Uterus (tissue), 4 donors: ENCODE measurements around the gene KCTD21. TPM values are rescaled to one million over a fixed set of nuclear protein-coding genes. Genes with fewer than 3 reads are reported as not detected.
A peak's percentile ranks its signal among the peaks of the same experiment; 100 is the strongest.

Experiments
- DNase-seq, 2 donors: peaks; one replicate each; pipeline ENCODE4 v3.0.0-alpha.2; 2019 to 2020
- H3K27ac ChIP-seq, 2 donors: fragments of 200-600 bp; sonication (generic); 1 replicate in 1 of 2; 2 replicates in 1 of 2; pipeline ENCODE4 v1.5.1; 2016 to 2018
- H3K27me3 ChIP-seq, 2 donors: fragments of 200-600 bp; sonication (generic); one replicate each; pipeline ENCODE4 v1.5.1; 2018 to 2019; ENCODE audit warnings: control low read depth in 1 of 2
- H3K36me3 ChIP-seq, 2 donors: fragments of 200-600 bp; sonication (generic); one replicate each; pipeline ENCODE4 v1.5.1; 2019; ENCODE audit warnings: control low read depth in 1 of 2
- H3K4me1 ChIP-seq, 2 donors: fragments of 200-600 bp; sonication (generic); one replicate each; pipeline ENCODE4 v1.5.1; 2018 to 2019; ENCODE audit warnings: control low read depth in 1 of 2
- H3K4me3 ChIP-seq, 2 donors: fragments of 200-600 bp; sonication (generic); 1 replicate in 1 of 2; 2 replicates in 1 of 2; pipeline ENCODE4 v1.5.1; 2018 to 2019; ENCODE audit warnings: mild to moderate bottlenecking in 1 of 2
- H3K9me3 ChIP-seq, 2 donors: fragments of 200-600 bp; sonication (generic); one replicate each; pipeline ENCODE4 v1.5.1; 2019; ENCODE audit warnings: control low read depth in 1 of 2
- POLR2A ChIP-seq, 2 donors: fragments of 450-650 bp; IDR thresholded peaks; one replicate each; pipeline ENCODE4 v1.6.1; 2016; ENCODE audit warnings: antibody characterized with exemption in 2 of 2, mild to moderate bottlenecking in 1 of 2, moderate library complexity in 1 of 2
- intact Hi-C: fragments of 100-400 bp; cut with DNase I; formaldehyde crosslinking; loops from one replicate; pipeline ENCODE4 v1.15.1; 2023; ENCODE audit warnings: low total_unique reads
- total RNA-seq, 4 donors: library from RNA; depleted of rRNA in 3 of 4; stranded (reverse); fragments of >200 nt in 3 of 4; gene quantifications; one replicate each; pipeline versions ENCODE4 v1.1.0 to v1.2.4, GENCODE V29; 2014 to 2023
- TF ChIP-seq, protein P1 (sequence below), 4 experiments: fragments of 200-600 bp in 2 of 4; fragments of 450-650 bp in 2 of 4; sonication (generic) in 2 of 4; IDR thresholded peaks; one replicate each; pipeline ENCODE4 v1.5.1; 2016 to 2019; ENCODE audit warnings: antibody characterized with exemption in 4 of 4, mild to moderate bottlenecking in 2 of 4, moderate library complexity in 1 of 4
- donor health status: DM: yes; HTN: yes; CAD: no.

The KCTD21 gene
- total RNA-seq, 4 donors from 2014 or later = 6.2 to 12.4 (median 10.6) TPM

DNA sequence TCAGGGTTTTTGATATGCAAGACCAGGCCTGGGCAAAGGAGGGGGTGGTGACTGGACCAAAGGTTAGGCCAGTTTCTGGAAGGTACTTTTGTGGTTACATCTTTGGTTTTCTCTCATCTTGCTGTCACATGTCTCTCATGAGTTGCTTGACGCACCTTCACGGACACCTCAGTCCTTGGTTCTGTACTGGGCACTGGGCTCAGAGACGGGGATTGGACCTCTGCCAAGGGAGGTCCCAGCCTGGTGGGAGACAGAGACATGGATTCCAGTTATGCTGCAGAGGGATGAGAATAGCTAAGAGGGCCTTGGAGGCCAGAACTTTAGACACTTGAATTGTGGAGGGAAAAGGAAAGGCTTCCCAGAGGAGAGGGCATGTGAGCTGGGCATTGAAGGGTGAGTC is 1.9 kb upstream of the KCTD21 start:
- TF ChIP-seq POLR2A (IDR thresholded peaks at IDR 0.05) = no peak
- TF ChIP-seq, protein P1, sequence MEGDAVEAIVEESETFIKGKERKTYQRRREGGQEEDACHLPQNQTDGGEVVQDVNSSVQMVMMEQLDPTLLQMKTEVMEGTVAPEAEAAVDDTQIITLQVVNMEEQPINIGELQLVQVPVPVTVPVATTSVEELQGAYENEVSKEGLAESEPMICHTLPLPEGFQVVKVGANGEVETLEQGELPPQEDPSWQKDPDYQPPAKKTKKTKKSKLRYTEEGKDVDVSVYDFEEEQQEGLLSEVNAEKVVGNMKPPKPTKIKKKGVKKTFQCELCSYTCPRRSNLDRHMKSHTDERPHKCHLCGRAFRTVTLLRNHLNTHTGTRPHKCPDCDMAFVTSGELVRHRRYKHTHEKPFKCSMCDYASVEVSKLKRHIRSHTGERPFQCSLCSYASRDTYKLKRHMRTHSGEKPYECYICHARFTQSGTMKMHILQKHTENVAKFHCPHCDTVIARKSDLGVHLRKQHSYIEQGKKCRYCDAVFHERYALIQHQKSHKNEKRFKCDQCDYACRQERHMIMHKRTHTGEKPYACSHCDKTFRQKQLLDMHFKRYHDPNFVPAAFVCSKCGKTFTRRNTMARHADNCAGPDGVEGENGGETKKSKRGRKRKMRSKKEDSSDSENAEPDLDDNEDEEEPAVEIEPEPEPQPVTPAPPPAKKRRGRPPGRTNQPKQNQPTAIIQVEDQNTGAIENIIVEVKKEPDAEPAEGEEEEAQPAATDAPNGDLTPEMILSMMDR (IDR thresholded peaks at IDR 0.05) = no peak
- no peak for DNase-seq
- H3K27ac ChIP-seq = peak overlapping the region; percentile 85 to 87

DNA sequence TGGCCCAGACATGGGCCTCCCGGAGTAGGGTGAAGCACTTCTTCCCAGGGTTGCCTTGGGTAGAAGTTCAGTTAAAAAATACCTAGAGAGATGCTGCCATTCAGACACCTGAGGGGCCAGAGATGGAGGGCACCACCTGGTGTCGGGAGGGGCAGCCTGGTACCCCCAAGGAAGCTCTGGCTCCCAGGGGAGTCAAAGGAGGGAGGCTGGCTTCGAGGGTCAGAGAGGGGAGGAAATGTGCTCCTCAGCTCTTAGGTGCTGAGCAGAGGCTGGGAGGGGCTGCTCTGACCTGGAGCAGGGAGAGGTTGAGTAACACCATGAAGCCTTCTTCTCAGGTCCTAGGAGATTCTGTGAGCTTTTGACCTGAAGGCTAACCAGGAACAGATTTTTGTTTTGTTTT is 1.4 kb upstream of the KCTD21 start:
- H3K9me3 ChIP-seq = no peaks in the 10 kb centered on the region
- H3K4me1 ChIP-seq = no peaks in the 10 kb centered on the region
- no peak for DNase-seq
- H3K36me3 ChIP-seq = no peaks in the 10 kb centered on the region
- peak overlapping the region; percentile 85 to 87 for H3K27ac ChIP-seq
- H3K4me3 ChIP-seq = peak overlapping the region; percentile 90 to 100
- intact Hi-C loops = no loop called here
- no peak for TF ChIP-seq POLR2A (IDR thresholded peaks at IDR 0.05)
- TF ChIP-seq, protein P1 (IDR thresholded peaks at IDR 0.05) = no peak
- H3K27me3 ChIP-seq = no peaks in the 10 kb centered on the region

More for the DNA sequence above, 1.9 kb upstream of the KCTD21 start:
- H3K9me3 ChIP-seq = no peaks in the 10 kb centered on the region
- no peaks in the 10 kb centered on the region for H3K27me3 ChIP-seq
- no peaks in the 10 kb centered on the region for H3K36me3 ChIP-seq
- no peak overlapping the region for H3K4me3 ChIP-seq
- intact Hi-C loops = no loop called here
- no peaks in the 10 kb centered on the region for H3K4me1 ChIP-seq

DNA sequence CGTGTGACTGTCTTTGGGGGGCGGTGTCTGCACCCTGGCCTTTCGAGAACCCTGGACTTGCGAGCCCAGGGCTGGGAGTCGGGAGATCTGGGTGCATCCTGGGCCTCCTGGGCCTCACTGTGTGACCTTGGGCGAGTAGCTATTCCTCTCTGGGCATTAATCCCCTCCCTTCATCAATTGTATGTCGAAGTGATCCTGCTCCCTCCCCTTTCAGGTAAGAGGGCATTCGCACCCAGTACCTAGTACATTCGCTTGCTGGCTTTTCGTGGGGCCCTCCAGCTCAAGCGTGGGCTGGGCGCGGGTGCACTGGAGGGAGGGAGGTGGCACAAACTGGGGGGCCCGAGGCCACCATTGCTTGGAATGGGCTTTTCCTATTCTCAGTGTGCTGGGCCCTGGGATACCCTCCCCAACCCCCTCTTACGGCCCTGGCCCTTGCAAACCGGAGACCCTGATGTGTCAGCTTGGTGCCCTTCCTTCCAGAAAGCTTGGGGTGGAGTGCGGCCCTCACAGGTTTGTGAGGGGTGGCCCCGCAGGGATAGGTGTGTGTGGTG is 823 bp upstream of the KCTD21 start:
- TF ChIP-seq, protein P1 (IDR thresholded peaks at IDR 0.05) = no peak
- no peak for TF ChIP-seq POLR2A (IDR thresholded peaks at IDR 0.05)
- Histone ChIP-seq H3K4me3 (peak overlapping the region; percentile 90 to 100), H3K27ac (peak overlapping the region; percentile 85 to 87), H3K4me1 (no peaks in the 10 kb centered on the region), H3K9me3 (no peaks in the 10 kb centered on the region), H3K36me3 (no peaks in the 10 kb centered on the region), H3K27me3 (no peaks in the 10 kb centered on the region)
- intact Hi-C loops = no loop called here
- DNase-seq = no peak

DNA sequence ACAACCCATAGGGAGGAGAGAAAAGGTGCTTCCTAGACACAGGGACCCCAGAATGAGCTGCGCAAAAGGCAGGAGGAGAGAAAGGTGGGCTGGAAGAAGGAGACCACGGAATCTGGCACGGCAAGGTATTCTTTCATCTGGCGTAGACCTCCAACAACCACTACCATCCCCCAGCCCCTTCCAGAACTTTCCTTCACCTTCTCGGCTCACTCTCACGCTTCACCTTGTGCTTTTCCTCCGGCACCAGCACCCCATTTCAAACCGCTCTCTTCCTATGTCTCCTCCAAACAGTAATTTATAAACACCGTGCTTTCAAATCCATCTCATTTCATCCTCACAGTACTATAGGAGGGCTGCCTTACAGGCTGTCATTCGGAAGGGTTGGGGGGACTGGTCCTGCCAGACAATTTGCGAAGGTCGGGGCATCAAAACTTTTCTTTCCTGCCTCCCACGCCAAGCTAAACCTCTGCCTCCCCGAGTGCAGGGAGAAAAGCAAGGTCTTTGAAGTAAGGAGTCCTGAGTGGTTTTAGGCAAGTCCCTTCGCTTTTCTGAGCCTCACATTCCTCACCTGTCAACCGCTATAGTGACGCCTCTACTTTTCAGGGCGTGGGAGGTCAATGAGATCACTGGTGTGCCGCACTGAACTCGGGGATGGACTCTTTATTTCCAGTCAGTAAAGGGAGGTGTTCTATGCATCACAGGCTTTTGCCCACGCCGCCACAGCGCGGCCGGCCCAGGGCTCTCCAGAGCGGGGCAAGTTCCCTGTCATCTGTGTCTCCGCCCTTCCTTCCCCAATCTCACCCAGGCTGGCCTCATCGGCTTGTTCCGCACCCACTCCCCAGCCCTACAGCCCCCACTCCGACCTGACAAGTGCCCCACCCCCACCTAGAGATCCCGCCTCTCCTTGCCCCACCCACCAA is 800 bp downstream of the KCTD21 start:
- intact Hi-C loops = no loop called here
- H3K4me1 ChIP-seq = no peaks in the 10 kb centered on the region

More for the DNA sequence above, 800 bp downstream of the KCTD21 start:
- TF ChIP-seq POLR2A (IDR thresholded peaks at IDR 0.05) = no peak
- TF ChIP-seq, protein P1 (IDR thresholded peaks at IDR 0.05) = no peak
- peak overlapping the region; percentile 85 to 87 for H3K27ac ChIP-seq
- H3K27me3 ChIP-seq = no peaks in the 10 kb centered on the region
- no peaks in the 10 kb centered on the region for H3K9me3 ChIP-seq
- peak overlapping the region; percentile 90 to 100 for H3K4me3 ChIP-seq
- DNase-seq = no peak
- no peaks in the 10 kb centered on the region for H3K36me3 ChIP-seq
